Pancreas (tissue), 10 donors: ENCODE results near the gene CCDC185. TPM values are rescaled to one million over a fixed set of nuclear protein-coding genes. Genes with fewer than 3 reads are reported as not detected.

Experiments used
- ATAC-seq, 4 donors: fragments of 200-7000 bp; cut with Tn5 transposase; one replicate each; pipeline versions ENCODE4 v1.8.0 to v1.9.1; 2020; ENCODE audit warnings: mild to moderate bottlenecking in 4 of 4, moderate library complexity in 4 of 4
- DNase-seq, 6 donors: peaks; one replicate each; pipeline ENCODE4 v3.0.0-alpha.2; 2020
- FAIRE-seq: peaks from 2 replicates; lab custom pipeline; 2012; peaks lifted over from hg19 to GRCh38; lab: Jason Lieb, UNC
- H3K27ac ChIP-seq, 4 donors: fragments of 200-600 bp; sonication (generic); 1 replicate in 3 of 4; 2 replicates in 1 of 4; pipeline versions ENCODE4 v1.5.0 to v1.8.0; 2020
- H3K27me3 ChIP-seq, 4 donors: fragments of 200-600 bp; one replicate each; pipeline ENCODE4 v1.8.0; 2021
- H3K36me3 ChIP-seq, 3 donors: fragments of 200-600 bp; sonication (generic) in 1 of 3; one replicate each; pipeline versions ENCODE4 v1.5.0 to v1.8.0; 2020 to 2021
- H3K4me1 ChIP-seq, 3 donors: fragments of 200-600 bp; one replicate each; pipeline ENCODE4 v1.8.0; 2021
- H3K4me3 ChIP-seq, 4 donors: fragments of 200-600 bp; sonication (generic) in 2 of 4; one replicate each; pipeline versions ENCODE4 v1.5.0 to v1.8.0; 2020 to 2021
- H3K9me3 ChIP-seq, 4 donors: fragments of 200-600 bp; one replicate each; pipeline ENCODE4 v1.8.0; 2021
- CTCF ChIP-seq, 4 donors: fragments of 200-600 bp; sonication (generic) in 3 of 4; IDR thresholded peaks; one replicate each; pipeline versions ENCODE4 v1.5.0 to v1.8.0; 2021; ENCODE audit warnings: antibody characterized with exemption in 4 of 4
- WGBS, 2 donors: extraction: QIAGEN DNeasy Blood & Tissue Kit; methylation state at CpG; one replicate each; pipeline ENCODE4 v1.1.7; 2013; 5-methylcytosine and 5-hydroxymethylcytosine counted together
- intact Hi-C, 3 donors: fragments of 100-400 bp; cut with DNase I; formaldehyde crosslinking; loops; one replicate each; pipeline versions ENCODE4 v1.11.1 to v1.14.2; 2022
- polyA plus RNA-seq, 2 donors: library from polyadenylated mRNA; stranded (reverse); fragments of 200-250 nt; gene quantifications; one replicate each; pipeline ENCODE4 v1.2.3, GENCODE V29; 2013
- total RNA-seq, 6 donors: library from RNA; stranded (reverse); fragmentation: NEBNext Ultra II Directional in 4 of 6; extraction: Animal tissue kit (Norgen Biotek cat#: 25700) in 4 of 6; gene quantifications; one replicate each; pipeline versions ENCODE4 v1.2.1 to v1.2.4, GENCODE V29; 2021 to 2023
- donor health status: healthy with polysubstance abuse.
- donor health status: DM: no; HTN: no; CAD: no; lungs with moderate emphysema.
- donor health status: DM: no; HTN: no; CAD: no.
- donor health status: control.
- donor health status: control.
- donor health status: Bipolar disorder and iron deficiency.
- donor health status: DM: yes; HTN: yes; CAD: no.
- donor health status: DM: no; HTN: no; CAD: no.
- donor health status: DM: no; HTN: no; CAD: no.
- donor health status: DM: yes; HTN: yes; CAD: no.

The CCDC185 gene
- total and polyA plus RNA-seq, 8 donors, result not detected

- no peaks in the 10 kb centered on the region for H3K27me3 ChIP-seq
- H3K4me3 ChIP-seq, result no peak overlapping the region
- no peaks in the 10 kb centered on the region for H3K36me3 ChIP-seq
- no peak for TF ChIP-seq CTCF (IDR thresholded peaks at IDR 0.05)
- WGBS, 2 donors, result 80 to 82% methylated on average over 2 of the region's 2 CpGs
- H3K27ac ChIP-seq, result no peak overlapping the region
- H3K9me3 ChIP-seq, result no peaks in the 10 kb centered on the region
- intact Hi-C loops, result no loop called here
- H3K4me1 ChIP-seq, result no peaks in the 10 kb centered on the region
- no peak for DNase-seq
- no peak for FAIRE-seq
- no peak for ATAC-seq
Measured at GRCh38 chr1:223411309-223411708, 18.1 kb downstream of the CCDC185 start.

GRCh38 chr1:223411710-223412109 lies 18.5 kb downstream of the CCDC185 start:
- H3K9me3 ChIP-seq, result no peaks in the 10 kb centered on the region
- H3K36me3 ChIP-seq, result no peaks in the 10 kb centered on the region
- TF ChIP-seq CTCF (IDR thresholded peaks at IDR 0.05), result no peak
- no peak for ATAC-seq
- FAIRE-seq, result no peak
- DNase-seq, result no peak
- no peak overlapping the region for H3K27ac ChIP-seq
- H3K4me1 ChIP-seq, result no peaks in the 10 kb centered on the region
- no peak overlapping the region for H3K4me3 ChIP-seq
- intact Hi-C loops, result no loop called here
- H3K27me3 ChIP-seq, result no peaks in the 10 kb centered on the region

- DNase-seq (no peak), FAIRE-seq (no peak), ATAC-seq (no peak)
- Histone ChIP-seq H3K27ac (no peak overlapping the region), H3K36me3 (no peaks in the 10 kb centered on the region), H3K9me3 (no peaks in the 10 kb centered on the region), H3K4me3 (no peak overlapping the region), H3K4me1 (peaks cover 0 to 10% (median 6%) of the 10 kb centered on the region in 3 donors), H3K27me3 (no peaks in the 10 kb centered on the region)
- 87 to 91% methylated on average over 2 of the region's 2 CpGs for WGBS, 2 donors
- no peak for TF ChIP-seq CTCF (IDR thresholded peaks at IDR 0.05)
- intact Hi-C loops, result no loop called here
Measured at GRCh38 chr1:223413216-223413615, 20.0 kb downstream of the CCDC185 start.

- Histone ChIP-seq H3K4me1 (peaks cover 12 to 33% (median 32%) of the 10 kb centered on the region in 3 donors), H3K27ac (no peak overlapping the region), H3K27me3 (no peaks in the 10 kb centered on the region), H3K9me3 (no peaks in the 10 kb centered on the region), H3K36me3 (no peaks in the 10 kb centered on the region), H3K4me3 (no peak overlapping the region)
- FAIRE-seq, result no peak
- no peak for DNase-seq
- TF ChIP-seq CTCF (IDR thresholded peaks at IDR 0.05), result no peak
- intact Hi-C loops, result no loop called here
- peak in 3 of 4 donors; percentile 11 to 48 (median 19) for ATAC-seq
- 49 to 50% methylated on average over 2 of the region's 2 CpGs for WGBS, 2 donors
Measured at GRCh38 chr1:223417444-223417843, 24.2 kb downstream of the CCDC185 start.

GRCh38 chr1:223417903-223418663 lies 24.9 kb downstream of the CCDC185 start:
- FAIRE-seq (no peak), ATAC-seq (no peak), DNase-seq (no peak)
- intact Hi-C loops, result no loop called here
- no peaks in the 10 kb centered on the region for H3K36me3 ChIP-seq
- H3K4me3 ChIP-seq, result no peak overlapping the region
- no peak for TF ChIP-seq CTCF (IDR thresholded peaks at IDR 0.05)
- 60 to 63% methylated on average over 7 of the region's 7 CpGs for WGBS, 2 donors
- no peaks in the 10 kb centered on the region for H3K27me3 ChIP-seq
- no peaks in the 10 kb centered on the region for H3K9me3 ChIP-seq
- H3K27ac ChIP-seq, result no peak overlapping the region
- peaks cover 12 to 35% (median 33%) of the 10 kb centered on the region in 3 donors for H3K4me1 ChIP-seq
